ENCODE measurements around the gene IL36RN.

GRCh38 chr2:113112871-113113270 is 53.9 kb downstream of the IL36RN start:
- TF ChIP-seq CTCF (IDR thresholded peaks at IDR 0.05) (no peak), POLR2A (IDR thresholded peaks at IDR 0.05) (no peak)

Data from adrenal gland (tissue), 5 donors.